Endothelial cell of umbilical vein (primary cell): ENCODE data around the gene ANGPTL1. TPM values are rescaled to one million over a fixed set of nuclear protein-coding genes. Genes with fewer than 3 reads are reported as not detected.

Source experiments
- BruUV-seq: library from RNA; stranded (reverse); fragments of 400-500 nt; replicated peaks from 2 replicates; lab custom pipeline; 2021; lab: Mats Ljungman, UMichigan
- CTCF ChIA-PET: fragments of 300-600, 350-600 bp; sonication (Branson Sonifier 250); formaldehyde crosslinking; loops from one replicate; lab custom pipeline; 2021; ENCODE audit warnings: antibody characterized with exemption, inconsistent platforms; lab: Charles Lee
- POLR2A ChIA-PET: fragments of 300-600, 350-600 bp; sonication (Branson Sonifier 250); formaldehyde crosslinking; loops from one replicate; lab custom pipeline; 2021; ENCODE audit warnings: antibody characterized with exemption, inconsistent platforms; lab: Charles Lee
- DNase-seq: peaks from one replicate; pipeline ENCODE4 v3.0.0-alpha.2; 2011; ENCODE audit warnings: low read depth, low spot score
- FAIRE-seq: peaks from 2 replicates; lab custom pipeline; 2011; peaks lifted over from hg19 to GRCh38; lab: Jason Lieb, UNC
- H2AFZ ChIP-seq: 2 replicates; pipeline ENCODE4 v1.6.0; 2012; ENCODE audit warnings: low read depth, low read length, control low read depth, inconsistent platforms
- H3K27ac ChIP-seq: 2 replicates; pipeline ENCODE4 v1.5.1; 2011; ENCODE audit warnings: low read depth, mild to moderate bottlenecking, control low read depth, low read length, moderate library complexity; ENCODE audit not compliant: insufficient read depth
- H3K27me3 ChIP-seq, 2 experiments: 2 replicates each; pipeline versions ENCODE4 v1.6.0 to v1.6.1; 2011; ENCODE audit warnings: low read length in 2 of 2, mixed read lengths in 1 of 2; ENCODE audit not compliant: control insufficient read depth in 2 of 2, insufficient read depth in 2 of 2
- H3K36me3 ChIP-seq, 2 experiments: 2 replicates in 1 of 2; 3 replicates in 1 of 2; pipeline ENCODE4 v1.5.1; 2011; ENCODE audit warnings: low read length in 2 of 2, mild to moderate bottlenecking in 1 of 2, moderate library complexity in 1 of 2; ENCODE audit not compliant: control insufficient read depth in 2 of 2, insufficient read depth in 2 of 2; ENCODE audit errors: extremely low read depth in 1 of 2
- H3K4me1 ChIP-seq: 3 replicates; pipeline ENCODE4 v1.5.1; 2011; ENCODE audit warnings: mild to moderate bottlenecking, low read length; ENCODE audit not compliant: control insufficient read depth, insufficient read depth; ENCODE audit errors: extremely low read depth
- H3K4me2 ChIP-seq: 2 replicates; pipeline ENCODE4 v1.6.1; 2011; ENCODE audit warnings: low read length, control low read depth, mixed read lengths; ENCODE audit not compliant: insufficient read depth
- H3K4me3 ChIP-seq, 3 experiments: fragments of 200-600 bp in 1 of 3; sonication (generic), shearing (Covaris generic) in 1 of 3; replicated peaks in 1 of 3; 2 replicates each; pipeline ENCODE4 v1.5.1; 2011 to 2016; ENCODE audit warnings: control low read depth in 3 of 3, low read length in 3 of 3, mild to moderate bottlenecking in 2 of 3, inconsistent platforms in 1 of 3, low read depth in 1 of 3, moderate library complexity in 1 of 3; ENCODE audit not compliant: insufficient read depth in 1 of 3
- H3K79me2 ChIP-seq: 2 replicates; pipeline ENCODE4 v1.6.0; 2012; ENCODE audit warnings: low read length, inconsistent platforms; ENCODE audit not compliant: control insufficient read depth, insufficient read depth
- H3K9ac ChIP-seq: replicated peaks from 2 replicates; pipeline ENCODE3; 2011; ENCODE audit warnings: low read length, control low read depth; ENCODE audit not compliant: insufficient read depth; ENCODE audit errors: extremely low read depth
- H3K9me1 ChIP-seq: replicated peaks from 3 replicates; pipeline ENCODE4 v1.6.0; 2011; ENCODE audit warnings: mild to moderate bottlenecking, low read length; ENCODE audit not compliant: control insufficient read depth, insufficient read depth; ENCODE audit errors: extremely low read depth
- H3K9me3 ChIP-seq: replicated peaks from 2 replicates; pipeline ENCODE4 v1.5.1; 2012; ENCODE audit warnings: low read length, inconsistent platforms; ENCODE audit not compliant: control insufficient read depth, insufficient read depth
- H4K20me1 ChIP-seq: replicated peaks from 2 replicates; pipeline ENCODE3; 2011; ENCODE audit warnings: mild to moderate bottlenecking, low read length; ENCODE audit not compliant: control insufficient read depth, insufficient read depth; ENCODE audit errors: extremely low read depth
- EZH2 ChIP-seq: IDR thresholded peaks from 2 replicates; pipeline ENCODE4 v1.6.1; 2012; ENCODE audit warnings: borderline replicate concordance, low read depth, mild to moderate bottlenecking, moderate library complexity, low read length, inconsistent platforms; ENCODE audit not compliant: severe bottlenecking
- FOS ChIP-seq: IDR thresholded peaks from 2 replicates; pipeline ENCODE4 v1.6.1; 2011; ENCODE audit warnings: mild to moderate bottlenecking, low read length, moderate library complexity, borderline replicate concordance; ENCODE audit not compliant: insufficient read depth
- GATA2 ChIP-seq: IDR thresholded peaks from 2 replicates; pipeline ENCODE4 v1.7.0; 2011; ENCODE audit warnings: low read depth, mild to moderate bottlenecking, moderate library complexity, mixed read lengths, low read length; ENCODE audit not compliant: insufficient read length, insufficient read depth
- JUN ChIP-seq: IDR thresholded peaks from 2 replicates; pipeline ENCODE4 v1.6.1; 2011; ENCODE audit warnings: borderline replicate concordance, low read depth; ENCODE audit not compliant: insufficient read length, insufficient read depth
- MYC ChIP-seq: IDR thresholded peaks from one replicate; pipeline ENCODE4 v1.6.1; 2011; ENCODE audit warnings: mild to moderate bottlenecking, low read depth, low read length
- POLR2A ChIP-seq: IDR thresholded peaks from 2 replicates; pipeline ENCODE4 v1.6.1; 2012; ENCODE audit warnings: low read depth, mild to moderate bottlenecking, control low read depth, low read length
- POLR2AphosphoS5 ChIP-seq: IDR thresholded peaks from 2 replicates; pipeline ENCODE4 v1.6.1; 2012; ENCODE audit warnings: low read depth, mild to moderate bottlenecking, control low read depth, low read length, moderate library complexity; ENCODE audit not compliant: insufficient read depth
- dilution Hi-C: fragments of 300-500 bp; cut with MboI; formaldehyde crosslinking; loops from one replicate; pipeline ENCODE4 v1.15.0; 2019; ENCODE audit warnings: low sequenced_read_pairs; ENCODE audit not compliant: extremely low pct_ligation_motif_present
- intact Hi-C: fragments of 100-400 bp; cut with micrococcal nuclease; formaldehyde crosslinking; loops from one replicate; pipeline ENCODE4 v1.10.0; 2022
- polyA plus RNA-seq, 4 experiments: library from polyadenylated mRNA; depleted of rRNA in 3 of 4; stranded (reverse) in 3 of 4; unstranded in 1 of 4; fragments of >200 nt; gene quantifications; 2 replicates each; pipeline versions ENCODE4 v1.2.1 to v1.2.3, GENCODE V29; 2011 to 2012; ENCODE audit warnings: missing spikeins in 1 of 4
- total RNA-seq: library from RNA; stranded (reverse); gene quantifications from 2 replicates; pipeline ENCODE4 v1.2.3, GENCODE V29; 2021
- TF ChIP-seq, protein P1 (sequence below): IDR thresholded peaks from 2 replicates; pipeline ENCODE4 v1.6.1; 2011; ENCODE audit not compliant: insufficient read depth, insufficient read length
- TF ChIP-seq, protein P2 (sequence below), 2 donors: IDR thresholded peaks; 1 replicate in 1 of 2; 2 replicates in 1 of 2; pipeline ENCODE4 v1.5.1; 2011; ENCODE audit warnings: low read length in 2 of 2, mild to moderate bottlenecking in 2 of 2, moderate library complexity in 2 of 2, control low read depth in 1 of 2, inconsistent platforms in 1 of 2, low read depth in 1 of 2; ENCODE audit not compliant: insufficient read depth in 1 of 2; ENCODE audit errors: extremely low read depth in 1 of 2

The ANGPTL1 gene
- total and polyA plus RNA-seq, 2 donors (not counting 3 experiments of a cell fraction or from before 2014, with no cell fraction given) = 0.15 TPM; not detected in 1

DNA sequence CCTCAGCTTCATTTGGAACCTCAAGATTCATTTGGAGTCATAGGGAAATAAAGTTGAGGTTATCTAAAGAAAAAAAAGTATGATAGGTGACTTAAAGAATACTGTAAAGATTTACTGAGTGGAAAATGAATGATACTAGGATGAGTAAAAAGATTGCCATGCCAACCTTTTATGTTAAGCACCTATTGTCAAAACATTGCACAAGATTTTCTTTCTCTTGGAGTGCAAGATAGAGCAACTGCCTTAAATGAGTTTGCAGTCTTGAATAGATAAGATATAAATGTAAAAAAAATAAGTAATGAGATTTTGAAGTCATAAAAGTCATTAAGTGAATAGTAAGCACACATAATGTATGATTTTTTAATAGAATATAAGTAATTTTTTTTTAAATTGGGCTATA lies 5.1 kb upstream of the ANGPTL1 start:
- H3K79me2 ChIP-seq = no peaks in the 10 kb centered on the region
- H3K4me3 ChIP-seq = no peak overlapping the region
- intact Hi-C loops = no loop called here
- FAIRE-seq (no peak), DNase-seq (no peak)
- H3K27me3 ChIP-seq = no peaks in the 10 kb centered on the region
- peaks cover 15% of the 10 kb centered on the region for H3K4me1 ChIP-seq
- no TSS peak for BruUV-seq
- H3K9ac ChIP-seq = no peak overlapping the region
- H3K4me2 ChIP-seq = no peak overlapping the region
- POLR2A ChIA-PET = no interaction called here
- dilution Hi-C loops = no loop called here
- H3K27ac ChIP-seq = no peak overlapping the region
- no peaks in the 10 kb centered on the region for H3K9me1 ChIP-seq
- CTCF ChIA-PET = no interaction called here
- H3K36me3 ChIP-seq = no peaks in the 10 kb centered on the region
- no peaks in the 10 kb centered on the region for H3K9me3 ChIP-seq
- no peak overlapping the region for H2AFZ ChIP-seq
- TF ChIP-seq EZH2 (no peak), FOS (no peak), GATA2 (no peak), JUN (no peak), POLR2A (no peak), MYC (no peak), POLR2AphosphoS5 (no peak)
- TF ChIP-seq, protein P1, sequence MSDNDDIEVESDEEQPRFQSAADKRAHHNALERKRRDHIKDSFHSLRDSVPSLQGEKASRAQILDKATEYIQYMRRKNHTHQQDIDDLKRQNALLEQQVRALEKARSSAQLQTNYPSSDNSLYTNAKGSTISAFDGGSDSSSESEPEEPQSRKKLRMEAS = no peak
- TF ChIP-seq, protein P2, sequence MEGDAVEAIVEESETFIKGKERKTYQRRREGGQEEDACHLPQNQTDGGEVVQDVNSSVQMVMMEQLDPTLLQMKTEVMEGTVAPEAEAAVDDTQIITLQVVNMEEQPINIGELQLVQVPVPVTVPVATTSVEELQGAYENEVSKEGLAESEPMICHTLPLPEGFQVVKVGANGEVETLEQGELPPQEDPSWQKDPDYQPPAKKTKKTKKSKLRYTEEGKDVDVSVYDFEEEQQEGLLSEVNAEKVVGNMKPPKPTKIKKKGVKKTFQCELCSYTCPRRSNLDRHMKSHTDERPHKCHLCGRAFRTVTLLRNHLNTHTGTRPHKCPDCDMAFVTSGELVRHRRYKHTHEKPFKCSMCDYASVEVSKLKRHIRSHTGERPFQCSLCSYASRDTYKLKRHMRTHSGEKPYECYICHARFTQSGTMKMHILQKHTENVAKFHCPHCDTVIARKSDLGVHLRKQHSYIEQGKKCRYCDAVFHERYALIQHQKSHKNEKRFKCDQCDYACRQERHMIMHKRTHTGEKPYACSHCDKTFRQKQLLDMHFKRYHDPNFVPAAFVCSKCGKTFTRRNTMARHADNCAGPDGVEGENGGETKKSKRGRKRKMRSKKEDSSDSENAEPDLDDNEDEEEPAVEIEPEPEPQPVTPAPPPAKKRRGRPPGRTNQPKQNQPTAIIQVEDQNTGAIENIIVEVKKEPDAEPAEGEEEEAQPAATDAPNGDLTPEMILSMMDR (IDR thresholded peaks at IDR 0.05; ENCODE audit: extremely low read depth in 1 of 2, insufficient read depth in 1 of 2, low read depth in 1 of 2, low read length in 2 of 2) = no peak
- peaks cover 3% of the 10 kb centered on the region for H4K20me1 ChIP-seq
